GM18909 (cell line): ENCODE results near the gene SPOCK3.
"Not testable (repeated sequence)": the region's sequence is repeated elsewhere in the genome, so short reads cannot be mapped to it uniquely, and the experiment has no call there.

ENCODE experiments used
- ATAC-seq: cut with Tn5 transposase; IDR thresholded peaks from one replicate; pipeline ENCODE4 v1.9.1; 2021; ENCODE audit warnings: mild to moderate bottlenecking; ENCODE audit not compliant: unreplicated experiment, poor library complexity

The SPOCK3 gene

DNA sequence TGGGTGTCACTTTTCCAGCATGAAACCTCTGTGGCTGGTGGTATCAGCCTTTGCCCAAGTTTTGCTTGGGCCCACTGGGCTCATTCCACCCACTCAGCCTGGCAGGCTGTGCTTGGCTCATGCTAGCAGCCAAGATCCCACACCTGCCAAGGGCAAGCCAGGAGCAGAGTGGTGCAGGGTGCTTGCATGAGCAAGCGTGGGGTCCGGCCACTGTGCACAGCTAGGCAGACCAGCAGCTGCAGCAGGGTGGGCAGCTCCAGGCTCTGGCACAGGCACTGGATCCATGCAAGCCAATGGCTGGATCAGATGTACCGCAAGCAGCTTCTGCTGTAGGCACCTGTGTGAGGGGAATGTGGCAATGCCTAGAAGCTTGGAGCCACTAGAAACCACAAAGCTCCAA is 253.9 kb downstream of the SPOCK3 start:
- no peak for ATAC-seq

DNA sequence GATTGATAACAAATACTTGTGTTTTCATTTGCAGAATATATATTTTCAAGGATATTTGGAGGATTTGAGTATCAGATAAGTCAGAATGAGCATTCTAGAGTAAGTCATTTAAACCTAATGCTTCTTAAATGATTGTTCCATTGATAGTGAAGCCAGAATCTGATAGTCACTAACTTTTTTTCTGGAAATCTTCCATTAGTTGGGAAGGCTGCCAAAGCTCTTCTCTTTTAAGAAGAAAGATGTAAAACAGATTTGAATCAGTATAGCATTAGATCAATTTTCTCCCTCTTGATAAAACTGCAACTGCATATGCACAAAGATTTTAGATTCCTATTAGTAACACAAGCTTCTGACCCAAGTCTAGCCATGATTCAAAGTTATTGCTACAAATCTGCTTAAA is 256.7 kb downstream of the SPOCK3 start:
- no peak for ATAC-seq

DNA sequence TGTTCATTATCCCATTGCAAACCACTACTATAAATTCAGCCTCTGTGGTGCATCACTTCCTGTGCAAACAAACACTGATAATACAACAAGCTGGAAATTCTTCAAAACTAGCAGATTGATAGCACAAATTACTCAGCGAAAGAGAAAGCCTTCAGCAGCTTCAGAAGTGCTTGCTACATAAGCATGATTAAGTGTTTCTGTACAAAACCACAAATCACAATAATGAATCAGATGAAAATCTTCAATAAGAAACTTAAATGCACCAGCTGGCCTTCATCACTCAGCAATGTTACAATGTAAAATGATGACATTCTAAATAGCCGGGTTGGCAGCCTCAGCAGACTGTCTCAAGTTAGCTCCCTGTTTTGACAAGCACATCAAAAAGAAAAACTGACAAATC is 262.2 kb downstream of the SPOCK3 start:
- no peak for ATAC-seq

DNA sequence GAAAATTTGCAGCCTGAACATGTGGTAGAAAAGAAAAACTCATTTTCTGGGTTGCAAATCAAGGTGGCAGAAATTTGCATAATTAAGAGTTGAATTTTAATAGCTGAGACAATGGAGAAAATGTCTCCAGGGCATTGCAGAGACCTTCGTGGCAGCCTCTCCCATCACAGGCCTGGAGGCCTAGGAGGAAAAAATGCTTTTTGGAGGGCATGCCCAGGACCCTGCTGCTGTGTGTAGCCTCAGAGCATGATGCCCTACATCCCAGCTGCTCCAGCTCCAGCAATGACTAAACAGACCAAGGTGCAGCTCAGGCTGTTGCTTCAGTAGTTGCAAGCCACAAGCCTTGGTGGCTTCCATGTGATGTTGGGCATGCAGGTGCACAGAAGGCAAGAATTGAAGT is 266.1 kb downstream of the SPOCK3 start:
- ATAC-seq = not testable (repeated sequence)

DNA sequence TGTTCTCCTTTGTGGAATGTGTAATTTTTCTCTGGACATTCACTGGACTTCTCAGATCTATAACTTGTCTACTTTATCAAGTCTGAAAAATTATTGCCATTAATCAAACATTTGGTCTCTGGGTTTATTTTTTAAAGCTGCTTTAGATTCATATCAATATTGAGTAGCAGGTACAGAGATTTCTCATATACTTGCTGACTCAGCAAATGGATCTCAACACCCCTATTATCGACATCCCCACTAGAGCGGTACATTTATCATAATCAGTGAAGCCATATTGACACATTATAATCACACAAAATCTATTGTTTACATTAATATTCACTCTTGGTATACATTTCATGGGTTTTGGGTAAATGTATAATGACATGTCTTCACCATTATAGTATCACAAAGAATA is 268.7 kb downstream of the SPOCK3 start:
- ATAC-seq = no peak

DNA sequence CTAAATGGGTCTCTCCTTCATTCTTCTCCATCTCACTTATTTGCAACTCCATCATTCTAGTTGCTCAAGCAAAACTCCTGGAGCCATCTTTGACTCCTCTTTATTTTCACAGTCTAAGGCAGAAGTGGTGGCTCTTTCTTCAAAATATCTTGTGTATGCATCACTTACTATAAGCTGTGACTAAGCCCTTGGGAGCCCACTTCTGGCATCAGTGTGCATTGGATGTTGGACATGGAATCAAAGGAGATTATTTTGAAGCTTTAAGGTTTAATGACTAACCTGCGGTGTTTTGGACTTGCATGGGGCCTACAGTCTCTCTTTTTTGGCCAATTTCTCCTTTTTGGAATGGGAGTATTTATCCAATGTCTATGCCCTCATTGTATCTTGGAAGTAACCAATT is 276.8 kb downstream of the SPOCK3 start:
- ATAC-seq = no peak

DNA sequence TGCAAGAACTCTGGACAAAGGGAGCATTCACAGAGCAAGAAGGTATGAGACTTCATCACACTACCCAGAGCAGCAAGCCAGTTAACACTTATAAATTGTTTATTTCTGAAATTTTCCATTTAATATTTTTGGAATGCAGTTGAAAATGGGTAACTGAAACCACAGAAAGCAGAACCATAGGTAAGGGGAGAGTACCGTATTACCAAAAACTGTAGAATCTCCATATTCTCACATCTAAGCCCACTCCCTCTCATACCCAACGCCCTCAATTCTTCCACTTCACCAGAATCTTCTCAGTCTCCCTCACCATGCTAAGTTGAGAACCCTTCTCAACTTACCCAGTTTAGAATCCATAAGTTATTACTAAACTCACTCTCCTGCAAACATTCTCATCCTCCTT is 277.8 kb downstream of the SPOCK3 start:
- ATAC-seq = no peak

DNA sequence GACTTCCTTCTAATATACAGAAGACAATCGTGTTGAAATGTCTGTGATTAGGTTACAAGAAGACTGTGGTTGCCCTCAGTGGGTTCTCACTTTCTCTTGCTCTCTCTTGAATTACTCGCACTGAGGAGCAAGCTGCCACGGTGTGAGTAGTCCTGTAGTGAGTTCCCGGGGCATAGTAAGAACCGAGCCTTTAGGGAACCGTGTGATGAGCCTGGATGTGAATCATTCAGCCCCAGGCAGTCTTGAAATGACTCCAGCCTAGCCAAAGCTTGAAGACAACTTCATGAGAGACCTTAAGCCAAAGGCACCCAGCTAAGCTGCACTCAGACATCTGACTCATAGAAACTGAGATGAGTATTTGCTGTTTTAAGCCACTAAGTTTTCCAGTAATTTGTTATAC is 292.7 kb downstream of the SPOCK3 start:
- ATAC-seq = peak; percentile 55

DNA sequence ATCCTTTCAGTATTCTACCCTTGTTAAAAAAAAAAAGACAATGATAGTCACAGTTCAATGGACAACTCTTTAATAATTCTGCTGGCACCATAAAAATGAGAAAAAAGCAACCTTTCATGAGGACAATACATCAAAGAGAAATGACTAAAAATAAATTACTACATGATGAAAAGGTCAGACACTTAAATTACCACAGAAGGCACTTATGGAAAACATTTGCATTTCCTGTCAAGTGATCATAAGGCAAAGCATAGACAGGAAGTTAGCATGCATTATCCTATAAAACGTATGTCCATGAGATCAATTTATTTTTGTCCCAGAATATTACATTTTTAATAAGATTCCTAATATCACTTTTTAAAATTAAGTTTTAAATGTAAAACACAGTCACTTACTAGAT is 303.8 kb downstream of the SPOCK3 start:
- ATAC-seq = no peak

DNA sequence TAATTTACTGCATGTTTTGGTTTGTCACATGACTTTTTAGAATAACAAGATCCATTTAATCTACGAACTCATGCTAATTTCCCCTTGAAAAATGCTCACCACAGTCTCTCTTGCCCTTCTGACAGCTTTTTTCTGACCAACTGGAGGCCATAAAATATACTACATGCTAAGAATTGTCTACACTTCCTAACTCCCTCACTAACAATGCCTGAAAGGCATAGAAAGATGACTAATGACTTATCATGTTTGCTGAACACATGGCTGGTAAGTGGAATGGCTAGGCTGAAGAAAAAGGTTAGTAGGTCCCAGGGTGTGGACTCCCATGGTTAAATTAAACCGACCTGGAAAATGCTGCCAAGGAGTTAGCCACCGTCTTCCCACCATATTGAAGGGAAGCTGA is 309.9 kb downstream of the SPOCK3 start:
- ATAC-seq = no peak

DNA sequence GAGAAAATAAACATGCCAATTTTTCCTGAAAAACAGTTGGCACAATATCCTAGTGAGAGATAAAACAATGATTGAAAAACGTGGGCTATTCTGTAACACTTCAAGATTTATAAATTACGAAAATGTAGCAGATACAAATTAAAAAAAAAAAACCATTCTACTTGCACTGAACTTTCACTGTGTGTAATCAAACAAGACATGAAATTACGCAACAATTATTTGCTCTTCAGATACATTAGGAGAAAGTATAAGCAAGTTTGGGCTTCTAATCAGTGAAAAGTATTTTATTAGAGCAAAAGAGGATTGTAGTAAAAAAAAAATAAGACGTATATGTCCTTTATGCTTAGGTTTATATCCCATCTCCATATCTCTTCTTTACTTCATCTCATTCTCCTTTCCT is 320.4 kb downstream of the SPOCK3 start:
- no peak for ATAC-seq

DNA sequence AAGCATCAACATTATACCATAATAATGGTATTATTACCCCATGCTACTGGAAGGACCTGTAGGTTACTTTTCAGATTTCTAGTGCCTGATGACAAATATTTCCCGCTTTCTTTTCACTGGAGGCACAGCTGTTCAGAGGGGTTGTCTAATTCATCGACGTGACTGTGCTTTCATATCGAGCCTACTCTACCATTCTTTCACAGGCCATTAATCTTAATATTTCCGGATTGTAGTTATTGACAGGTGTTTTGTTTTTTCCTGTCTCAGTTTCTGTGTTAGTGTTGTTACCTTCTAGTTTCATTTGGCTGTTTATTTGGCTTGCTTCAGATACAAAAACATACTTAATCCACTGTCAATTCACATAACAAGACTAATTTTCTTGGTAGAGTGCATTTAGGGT is 330.9 kb downstream of the SPOCK3 start:
- no peak for ATAC-seq

DNA sequence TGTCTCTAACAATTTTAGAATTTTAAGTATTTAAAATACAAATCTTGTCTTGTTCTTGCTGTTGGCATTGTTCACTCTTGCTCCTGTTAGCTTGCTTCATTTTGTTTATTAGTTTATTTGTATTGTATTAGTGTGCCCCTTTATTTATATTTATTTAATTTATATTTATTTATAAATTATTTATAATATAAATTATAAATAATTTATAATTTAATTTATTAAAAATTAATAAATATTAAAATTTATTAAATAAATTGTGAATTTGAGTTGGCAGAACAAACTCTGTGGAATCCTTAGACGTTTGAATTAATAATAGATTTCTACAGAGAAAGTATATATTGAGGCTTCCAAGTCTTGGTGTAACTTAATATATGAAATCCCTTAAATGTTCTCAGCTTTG is 331.4 kb downstream of the SPOCK3 start:
- ATAC-seq = no peak

DNA sequence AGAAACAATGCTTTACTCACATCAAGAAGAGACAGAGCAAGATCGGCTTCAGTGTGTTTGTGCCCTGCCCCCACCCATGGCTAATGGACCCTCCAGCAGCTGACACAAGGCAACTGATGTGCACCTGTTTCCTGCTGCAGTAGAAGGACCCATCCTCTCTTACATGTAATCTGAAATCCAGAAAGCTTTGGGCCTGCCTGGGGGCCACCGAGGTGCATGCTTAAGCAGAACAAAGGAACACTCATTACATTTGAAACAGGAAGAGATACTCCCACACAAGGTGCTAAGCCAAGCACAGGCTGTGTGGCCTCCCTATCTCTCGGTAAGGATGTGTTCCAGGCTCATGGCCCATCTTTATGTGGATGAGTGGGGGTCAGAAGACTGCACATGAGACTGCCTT is 338.0 kb downstream of the SPOCK3 start:
- peak; percentile 79 for ATAC-seq

DNA sequence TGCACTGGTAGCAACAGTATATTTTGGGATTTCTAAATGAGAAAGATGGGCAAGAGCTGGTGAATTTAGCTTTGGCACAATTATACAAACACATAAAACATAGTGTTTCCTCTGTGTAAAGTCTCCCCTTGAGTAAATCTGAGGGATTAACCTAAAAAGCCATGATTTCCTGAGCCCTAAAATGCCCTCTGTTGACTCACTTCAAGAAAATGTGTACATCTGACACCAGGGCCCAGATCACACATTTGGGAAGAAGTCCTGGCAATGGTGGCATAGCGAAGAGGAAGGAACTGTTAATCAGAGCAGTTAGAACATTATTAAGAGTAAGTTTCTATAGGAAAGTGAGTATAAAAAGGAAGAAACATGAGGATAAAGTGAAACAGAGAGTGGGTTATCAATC is 338.5 kb downstream of the SPOCK3 start:
- no peak for ATAC-seq

DNA sequence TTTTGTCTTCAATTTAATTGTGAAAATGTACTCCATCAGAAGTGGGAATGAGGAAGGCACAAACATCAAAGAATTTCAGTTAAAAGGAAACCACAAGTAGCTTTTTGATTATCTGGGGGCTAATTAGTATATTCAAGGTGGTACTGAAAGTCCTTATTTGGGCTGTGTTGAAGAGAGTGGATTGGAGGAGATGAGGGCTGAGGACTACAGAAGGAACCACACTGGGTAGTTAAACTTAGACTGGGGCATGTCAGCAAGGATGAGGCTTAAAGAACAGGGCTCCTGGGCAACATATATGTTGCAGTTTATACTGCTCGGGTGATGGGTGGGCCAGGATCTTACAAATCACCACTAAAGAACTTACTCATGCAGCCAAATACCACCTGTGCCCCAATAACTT is 346.8 kb downstream of the SPOCK3 start:
- ATAC-seq = no peak

DNA sequence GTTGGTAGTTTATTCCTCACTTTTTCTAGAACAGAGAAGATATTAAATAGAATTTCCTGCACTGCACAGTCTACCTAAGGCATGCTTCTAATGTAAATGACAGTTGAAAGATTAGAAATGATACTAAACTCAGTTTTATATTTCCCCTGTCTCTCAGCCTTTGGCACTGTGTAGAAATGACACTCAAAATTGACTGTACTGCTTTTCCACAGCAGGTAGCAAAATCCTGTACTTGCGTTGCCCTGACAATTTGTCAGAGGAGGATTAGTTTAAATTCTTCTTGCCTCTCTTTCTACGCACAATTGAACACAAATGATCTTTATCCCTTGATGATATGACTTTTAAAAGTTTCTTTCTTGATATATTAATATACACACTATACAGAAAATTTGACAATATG is 347.6 kb downstream of the SPOCK3 start:
- ATAC-seq = no peak

DNA sequence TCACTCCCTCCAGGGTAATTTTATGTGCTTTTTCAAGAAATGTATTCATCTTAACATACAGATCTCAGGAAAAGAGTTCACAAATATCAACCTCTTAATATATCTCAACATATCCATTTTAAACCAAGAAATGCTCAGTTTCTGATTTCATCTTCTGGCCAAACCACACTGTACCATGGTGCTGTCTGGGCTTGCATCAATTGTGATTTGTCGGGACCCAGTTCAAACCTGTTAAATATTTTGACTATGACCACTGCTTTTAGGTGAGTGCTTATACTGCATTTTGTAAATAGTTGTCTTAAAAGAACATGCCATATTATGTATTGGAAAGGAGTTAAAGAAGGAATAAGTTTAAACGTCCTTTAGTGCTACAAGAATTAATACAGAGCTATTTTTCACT is 352.1 kb downstream of the SPOCK3 start:
- no peak for ATAC-seq

DNA sequence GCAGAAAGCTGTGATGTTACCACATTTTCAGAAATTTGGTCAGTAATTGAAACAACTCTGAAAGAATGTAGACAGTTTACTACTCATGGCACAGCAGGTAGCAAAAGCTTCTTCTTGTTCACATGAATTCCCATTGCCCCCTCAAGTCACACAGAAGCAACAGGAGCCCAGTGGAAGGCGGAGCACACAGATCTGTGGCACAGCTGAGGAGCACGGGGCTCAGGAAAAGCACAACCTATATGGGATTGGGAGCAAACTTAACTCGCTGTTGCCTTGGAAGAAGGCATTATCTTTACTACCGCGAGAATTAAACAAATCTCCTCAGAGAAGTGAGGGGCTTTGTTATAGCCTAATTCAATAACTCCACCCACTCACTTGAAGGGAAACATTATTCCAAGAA is 358.5 kb downstream of the SPOCK3 start:
- no peak for ATAC-seq

DNA sequence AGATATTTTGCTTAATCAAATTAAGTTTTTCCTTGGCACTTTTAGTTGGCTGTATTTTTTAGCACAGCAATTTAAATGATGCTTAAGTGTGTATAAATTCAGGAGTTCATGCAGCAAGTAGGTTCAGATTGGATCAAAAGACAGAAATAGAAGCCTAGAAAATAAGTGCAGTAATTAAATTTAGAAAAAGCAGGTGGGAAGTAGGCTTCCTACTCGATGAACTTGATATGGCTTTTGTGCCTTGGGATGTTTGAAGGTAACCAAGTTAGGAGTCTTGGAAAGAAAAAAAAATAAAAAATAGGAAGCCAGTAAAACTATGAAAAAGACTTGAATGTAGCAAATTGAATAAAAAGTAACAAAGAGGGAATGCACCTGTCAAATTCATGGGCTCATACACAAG is 372.3 kb downstream of the SPOCK3 start:
- no peak for ATAC-seq

DNA sequence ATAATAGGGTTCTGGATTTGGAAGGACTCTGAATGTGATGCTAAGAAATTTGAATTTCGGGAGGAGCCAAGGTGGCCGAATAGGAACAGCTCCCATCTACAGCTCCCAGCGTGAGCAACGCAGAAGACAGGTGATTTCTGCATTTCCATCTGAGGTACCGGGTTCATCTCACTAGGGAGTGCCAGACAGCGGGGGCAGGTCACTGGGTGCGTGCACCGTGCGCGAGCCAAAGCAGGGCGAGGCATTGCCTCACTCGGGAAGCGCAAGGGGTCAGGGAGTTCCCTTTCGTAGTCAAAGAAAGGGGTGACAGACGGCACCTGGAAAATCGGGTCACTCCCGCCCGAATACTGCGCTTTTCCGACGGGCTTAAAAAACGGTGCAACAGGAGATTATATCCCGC is 383.9 kb downstream of the SPOCK3 start:
- not testable (repeated sequence) for ATAC-seq

DNA sequence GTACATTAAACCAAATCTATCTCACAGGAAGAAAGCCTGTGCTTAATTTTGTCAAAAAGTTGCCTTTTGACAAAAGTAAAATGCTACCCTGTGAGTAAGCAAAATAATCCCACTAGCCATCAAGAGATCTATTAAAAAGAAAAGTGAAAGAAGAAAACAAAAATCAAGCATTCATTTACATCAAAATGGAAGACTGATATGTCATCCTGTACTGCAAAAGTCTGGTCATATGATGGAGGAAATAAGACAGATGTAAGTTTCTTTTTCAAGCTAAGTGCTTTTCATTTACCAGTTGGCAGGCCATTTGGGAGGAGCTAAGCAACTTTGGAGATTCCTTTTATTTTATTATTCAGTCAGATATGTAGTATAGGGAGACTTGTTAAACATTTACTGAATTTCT is 387.4 kb downstream of the SPOCK3 start:
- ATAC-seq = no peak

DNA sequence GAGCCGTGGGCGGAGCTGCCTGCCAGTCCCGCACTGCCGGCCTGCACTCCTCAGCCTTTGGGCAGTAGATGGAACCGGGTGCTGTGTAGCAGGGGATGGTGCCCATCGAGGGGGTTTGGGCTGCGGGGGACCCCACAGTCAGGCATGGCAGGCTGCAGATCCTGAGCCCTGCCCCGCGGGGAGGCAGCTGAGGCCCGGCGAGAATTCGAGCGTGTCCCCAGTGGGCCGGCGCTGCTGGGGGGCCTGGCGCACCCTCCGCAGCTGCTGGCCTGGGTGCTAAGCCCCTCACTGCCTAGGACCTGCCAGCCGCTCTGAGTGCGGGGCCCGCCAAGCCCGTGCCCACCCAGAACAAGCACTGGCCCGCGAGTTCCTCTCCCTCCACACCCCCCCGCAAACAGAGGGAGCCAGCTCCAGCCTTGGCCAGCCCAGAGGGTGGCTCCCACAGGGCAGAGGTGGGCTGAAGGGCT is 391.5 kb downstream of the SPOCK3 start:
- ATAC-seq = no peak
